ENCODE results near the gene TSEN2. TPM values are rescaled to one million over a fixed set of nuclear protein-coding genes. Genes with fewer than 3 reads are reported as not detected.

Gene TSEN2
- total RNA-seq, 4 donors from 2014 or later = 13.6 to 26.1 (median 15.3) TPM

- WGBS = 85% methylated on average over 3 of the region's 3 CpGs
- TF ChIP-seq POLR2AphosphoS5 (IDR thresholded peaks at IDR 0.05) = no peak
- TF ChIP-seq POLR2A (IDR thresholded peaks at IDR 0.05) = no peak
- TF ChIP-seq CTCF (IDR thresholded peaks at IDR 0.05) = no peak
- TF ChIP-seq EP300 (IDR thresholded peaks at IDR 0.05) = no peak
- H3K9me3 ChIP-seq = no peaks in the 10 kb centered on the region
- DNase-seq (ENCODE audit: low spot score in 2 of 2) = no peak
- peaks cover 5% of the 10 kb centered on the region for H3K27me3 ChIP-seq
- H3K4me1 ChIP-seq = no peaks in the 10 kb centered on the region
- no peaks in the 10 kb centered on the region for H3K36me3 ChIP-seq
- no peak overlapping the region for H3K27ac ChIP-seq
- no peak overlapping the region for H3K4me3 ChIP-seq
Measured at GRCh38 chr3:12460127-12460526, 24.2 kb upstream of the TSEN2 start.

- Histone ChIP-seq H3K27ac (no peak overlapping the region), H3K27me3 (peaks cover 5% of the 10 kb centered on the region), H3K36me3 (no peaks in the 10 kb centered on the region), H3K4me3 (no peak overlapping the region), H3K9me3 (no peaks in the 10 kb centered on the region), H3K4me1 (no peaks in the 10 kb centered on the region)
- DNase-seq (ENCODE audit: low spot score in 2 of 2) = no peak
- no peak for TF ChIP-seq CTCF (IDR thresholded peaks at IDR 0.05)
- TF ChIP-seq POLR2A (IDR thresholded peaks at IDR 0.05) = no peak
- no peak for TF ChIP-seq EP300 (IDR thresholded peaks at IDR 0.05)
- TF ChIP-seq POLR2AphosphoS5 (IDR thresholded peaks at IDR 0.05) = no peak
- 85% methylated on average over 7 of the region's 7 CpGs for WGBS
Measured at GRCh38 chr3:12461097-12461649, 23.1 kb upstream of the TSEN2 start.

- no peaks in the 10 kb centered on the region for H3K4me1 ChIP-seq
- no peak overlapping the region for H3K27ac ChIP-seq
- no peak for TF ChIP-seq POLR2A (IDR thresholded peaks at IDR 0.05)
- TF ChIP-seq CTCF (IDR thresholded peaks at IDR 0.05) = no peak
- no peak for TF ChIP-seq POLR2AphosphoS5 (IDR thresholded peaks at IDR 0.05)
- TF ChIP-seq EP300 (IDR thresholded peaks at IDR 0.05) = no peak
- H3K36me3 ChIP-seq = no peaks in the 10 kb centered on the region
- H3K9me3 ChIP-seq = no peaks in the 10 kb centered on the region
- no peak overlapping the region for H3K4me3 ChIP-seq
- DNase-seq (ENCODE audit: low spot score in 2 of 2) = no peak
- H3K27me3 ChIP-seq = peaks cover 5% of the 10 kb centered on the region
- WGBS = 63% methylated on average over 8 of the region's 9 CpGs
Measured at GRCh38 chr3:12462159-12462947, 21.9 kb upstream of the TSEN2 start.

GRCh38 chr3:12463686-12464085 lies 20.6 kb upstream of the TSEN2 start:
- H3K27ac ChIP-seq = no peak overlapping the region
- WGBS = 80% methylated on average over 1 of the region's 1 CpG
- H3K4me1 ChIP-seq = no peaks in the 10 kb centered on the region
- H3K9me3 ChIP-seq = no peaks in the 10 kb centered on the region
- no peak for DNase-seq (ENCODE audit: low spot score in 2 of 2)
- peaks cover 3% of the 10 kb centered on the region for H3K27me3 ChIP-seq
- H3K4me3 ChIP-seq = no peak overlapping the region
- H3K36me3 ChIP-seq = no peaks in the 10 kb centered on the region
- TF ChIP-seq EP300 (IDR thresholded peaks at IDR 0.05) = no peak
- no peak for TF ChIP-seq CTCF (IDR thresholded peaks at IDR 0.05)
- TF ChIP-seq POLR2A (IDR thresholded peaks at IDR 0.05) = no peak
- TF ChIP-seq POLR2AphosphoS5 (IDR thresholded peaks at IDR 0.05) = no peak

- H3K27me3 ChIP-seq = no peaks in the 10 kb centered on the region
- DNase-seq (ENCODE audit: low spot score in 2 of 2) = no peak
- no peak for TF ChIP-seq POLR2A (IDR thresholded peaks at IDR 0.05)
- TF ChIP-seq POLR2AphosphoS5 (IDR thresholded peaks at IDR 0.05) = no peak
- no peak for TF ChIP-seq CTCF (IDR thresholded peaks at IDR 0.05)
- no peak for TF ChIP-seq EP300 (IDR thresholded peaks at IDR 0.05)
- H3K9me3 ChIP-seq = no peaks in the 10 kb centered on the region
- H3K4me3 ChIP-seq = no peak overlapping the region
- no peaks in the 10 kb centered on the region for H3K4me1 ChIP-seq
- no peaks in the 10 kb centered on the region for H3K36me3 ChIP-seq
- H3K27ac ChIP-seq = no peak overlapping the region
Measured at GRCh38 chr3:12464181-12464580, 20.1 kb upstream of the TSEN2 start.

All from suprapubic skin (tissue), 4 donors.